ENCODE results near the gene LRP6.

DNA sequence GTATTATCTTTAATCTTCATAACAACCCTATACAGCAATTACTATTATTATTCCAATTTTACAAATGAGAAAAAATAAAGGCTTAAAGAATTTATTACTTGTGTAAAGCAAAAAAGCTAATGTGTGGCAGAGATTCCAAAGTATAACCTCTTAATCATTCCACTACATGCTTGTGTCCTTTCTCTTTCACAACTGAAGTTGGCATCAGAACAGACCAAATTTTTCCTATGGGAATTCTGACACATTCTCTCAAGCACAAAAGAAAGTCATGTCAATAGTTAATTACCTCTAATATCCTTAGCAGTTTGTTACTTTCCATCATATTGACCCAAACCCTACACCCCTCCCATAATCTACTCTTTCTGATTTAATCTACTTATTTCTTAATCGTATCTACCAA is 109.4 kb downstream of the LRP6 start:
- TF ChIP-seq, protein P1, sequence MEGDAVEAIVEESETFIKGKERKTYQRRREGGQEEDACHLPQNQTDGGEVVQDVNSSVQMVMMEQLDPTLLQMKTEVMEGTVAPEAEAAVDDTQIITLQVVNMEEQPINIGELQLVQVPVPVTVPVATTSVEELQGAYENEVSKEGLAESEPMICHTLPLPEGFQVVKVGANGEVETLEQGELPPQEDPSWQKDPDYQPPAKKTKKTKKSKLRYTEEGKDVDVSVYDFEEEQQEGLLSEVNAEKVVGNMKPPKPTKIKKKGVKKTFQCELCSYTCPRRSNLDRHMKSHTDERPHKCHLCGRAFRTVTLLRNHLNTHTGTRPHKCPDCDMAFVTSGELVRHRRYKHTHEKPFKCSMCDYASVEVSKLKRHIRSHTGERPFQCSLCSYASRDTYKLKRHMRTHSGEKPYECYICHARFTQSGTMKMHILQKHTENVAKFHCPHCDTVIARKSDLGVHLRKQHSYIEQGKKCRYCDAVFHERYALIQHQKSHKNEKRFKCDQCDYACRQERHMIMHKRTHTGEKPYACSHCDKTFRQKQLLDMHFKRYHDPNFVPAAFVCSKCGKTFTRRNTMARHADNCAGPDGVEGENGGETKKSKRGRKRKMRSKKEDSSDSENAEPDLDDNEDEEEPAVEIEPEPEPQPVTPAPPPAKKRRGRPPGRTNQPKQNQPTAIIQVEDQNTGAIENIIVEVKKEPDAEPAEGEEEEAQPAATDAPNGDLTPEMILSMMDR (optimal IDR thresholded peaks at IDR 0.05 in 1 of 3, IDR thresholded peaks at IDR 0.05 in 1 of 3, conservative IDR thresholded peaks at IDR 0.05 in 1 of 3; ENCODE audit: extremely low read depth in 1 of 3, insufficient read depth in 2 of 3, low read length in 3 of 3): no peak
- no peak for TF ChIP-seq EZH2 (IDR thresholded peaks at IDR 0.05; ENCODE audit: low read length)
